ENCODE data around the gene HOXD3.

HOXD3 gene

DNA sequence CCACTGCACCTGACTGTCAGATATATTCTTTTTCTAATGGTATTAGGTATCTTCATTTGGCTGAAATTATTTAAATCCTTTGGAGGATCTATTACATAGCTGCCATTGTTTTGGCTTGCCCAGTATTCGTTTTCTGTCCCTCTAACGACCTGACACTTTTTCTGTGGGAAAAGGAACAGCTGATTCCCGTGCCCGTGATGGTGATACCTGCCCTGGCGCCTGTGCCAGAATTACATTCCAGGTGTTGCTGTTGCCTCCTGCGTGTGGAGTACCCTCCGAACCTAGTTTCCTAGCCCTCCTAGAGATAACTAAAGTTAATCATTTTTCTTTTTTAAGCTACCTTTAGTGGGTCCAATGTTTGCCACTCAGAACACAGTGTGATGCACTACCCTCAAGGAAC lies 45.4 kb downstream of the HOXD3 start:
- Histone ChIP-seq H3K27me3 (ENCODE audit: control insufficient read depth, insufficient read depth, low read length) (peaks cover 10% of the 10 kb centered on the region), H3K9ac (ENCODE audit: low read depth, low read length) (no peak overlapping the region), H3K4me3 (ENCODE audit: low read length) (no peak overlapping the region)

DNA sequence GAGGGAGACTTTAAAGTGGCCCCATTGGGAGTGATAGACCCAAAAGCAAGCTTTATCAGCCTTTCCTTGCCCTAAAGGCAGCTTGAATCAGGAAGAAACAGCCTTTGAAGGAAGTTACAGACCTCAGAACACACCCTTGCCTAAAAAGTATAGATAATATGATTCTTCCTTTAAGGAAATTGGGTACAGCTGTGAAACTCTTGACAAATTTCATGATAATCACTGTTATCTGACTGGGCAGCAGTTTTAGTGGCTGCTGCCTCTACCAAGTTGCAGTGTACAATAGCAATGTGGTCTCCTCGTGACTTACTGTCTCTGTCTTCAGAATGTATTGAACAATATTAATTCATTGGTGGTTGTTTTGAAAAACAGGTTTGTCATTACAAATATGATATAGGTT lies 48.0 kb downstream of the HOXD3 start:
- H3K4me2 ChIP-seq (ENCODE audit: low read length): no peak overlapping the region
- no peaks in the 10 kb centered on the region for H3K4me1 ChIP-seq (ENCODE audit: control insufficient read depth, insufficient read depth, low read length)
- H3K36me3 ChIP-seq (ENCODE audit: insufficient read depth, low read length): no peaks in the 10 kb centered on the region
- H3K9me3 ChIP-seq (replicated peaks; ENCODE audit: low read length): no peaks in the 10 kb centered on the region
- no peak overlapping the region for H3K9ac ChIP-seq (ENCODE audit: low read depth, low read length)
- no peak overlapping the region for H3K4me3 ChIP-seq (ENCODE audit: low read length)
- H3K27me3 ChIP-seq (ENCODE audit: control insufficient read depth, insufficient read depth, low read length): peaks cover 4% of the 10 kb centered on the region

More for the DNA sequence above, 45.4 kb downstream of the HOXD3 start:
- H3K4me2 ChIP-seq (ENCODE audit: low read length): no peak overlapping the region
- no peaks in the 10 kb centered on the region for H3K9me3 ChIP-seq (replicated peaks; ENCODE audit: low read length)
- H3K4me1 ChIP-seq (ENCODE audit: control insufficient read depth, insufficient read depth, low read length): no peaks in the 10 kb centered on the region
- no peaks in the 10 kb centered on the region for H3K36me3 ChIP-seq (ENCODE audit: insufficient read depth, low read length)

DNA sequence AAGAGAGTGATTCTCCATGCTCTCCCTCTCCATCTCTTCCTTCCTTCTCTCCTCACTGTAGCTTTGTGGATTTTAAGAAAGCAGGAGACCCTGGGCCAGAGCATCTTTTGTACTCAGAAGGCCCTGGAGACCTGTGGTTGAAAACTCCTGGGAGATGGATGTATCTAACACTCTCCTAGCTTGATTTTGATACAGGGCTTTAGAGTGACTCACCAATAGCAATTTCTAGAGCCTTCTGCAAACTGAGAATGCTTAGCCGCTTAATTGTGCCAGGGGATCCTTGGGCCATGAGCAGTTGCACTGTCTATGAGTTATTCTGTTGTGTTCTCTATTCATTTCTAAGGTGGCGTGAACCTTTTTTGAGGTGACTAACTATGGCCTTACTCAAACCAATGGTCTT lies 49.0 kb downstream of the HOXD3 start:
- no peak overlapping the region for H3K4me3 ChIP-seq (ENCODE audit: low read length)
- H3K4me2 ChIP-seq (ENCODE audit: low read length): no peak overlapping the region
- peaks cover 4% of the 10 kb centered on the region for H3K27me3 ChIP-seq (ENCODE audit: control insufficient read depth, insufficient read depth, low read length)
- H3K9ac ChIP-seq (ENCODE audit: low read depth, low read length): no peak overlapping the region
- no peaks in the 10 kb centered on the region for H3K9me3 ChIP-seq (replicated peaks; ENCODE audit: low read length)
- H3K4me1 ChIP-seq (ENCODE audit: control insufficient read depth, insufficient read depth, low read length): no peaks in the 10 kb centered on the region
- H3K36me3 ChIP-seq (ENCODE audit: insufficient read depth, low read length): no peaks in the 10 kb centered on the region

DNA sequence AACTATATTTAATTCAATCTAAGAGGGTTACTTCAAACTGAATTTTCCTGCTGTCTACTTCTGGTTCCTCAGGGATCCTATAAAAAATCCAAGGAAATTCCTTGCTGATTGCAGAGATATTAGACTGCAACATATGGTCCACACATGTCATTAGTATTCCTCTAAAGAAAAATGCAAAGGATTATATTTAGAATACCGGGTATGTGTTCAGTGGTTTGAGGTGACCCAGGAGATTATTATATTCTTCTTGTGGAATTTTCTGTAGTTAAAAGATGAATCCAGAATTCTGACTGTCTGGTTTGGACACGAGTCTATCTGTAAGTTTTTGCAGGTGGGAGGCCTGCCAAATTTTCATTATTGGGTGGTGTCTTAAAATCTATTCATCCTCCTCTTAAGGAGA lies 49.6 kb downstream of the HOXD3 start:
- no peak overlapping the region for H3K4me2 ChIP-seq (ENCODE audit: low read length)
- no peaks in the 10 kb centered on the region for H3K4me1 ChIP-seq (ENCODE audit: control insufficient read depth, insufficient read depth, low read length)
- peaks cover 4% of the 10 kb centered on the region for H3K27me3 ChIP-seq (ENCODE audit: control insufficient read depth, insufficient read depth, low read length)
- H3K4me3 ChIP-seq (ENCODE audit: low read length): no peak overlapping the region
- no peak overlapping the region for H3K9ac ChIP-seq (ENCODE audit: low read depth, low read length)
- no peaks in the 10 kb centered on the region for H3K36me3 ChIP-seq (ENCODE audit: insufficient read depth, low read length)
- no peaks in the 10 kb centered on the region for H3K9me3 ChIP-seq (replicated peaks; ENCODE audit: low read length)

DNA sequence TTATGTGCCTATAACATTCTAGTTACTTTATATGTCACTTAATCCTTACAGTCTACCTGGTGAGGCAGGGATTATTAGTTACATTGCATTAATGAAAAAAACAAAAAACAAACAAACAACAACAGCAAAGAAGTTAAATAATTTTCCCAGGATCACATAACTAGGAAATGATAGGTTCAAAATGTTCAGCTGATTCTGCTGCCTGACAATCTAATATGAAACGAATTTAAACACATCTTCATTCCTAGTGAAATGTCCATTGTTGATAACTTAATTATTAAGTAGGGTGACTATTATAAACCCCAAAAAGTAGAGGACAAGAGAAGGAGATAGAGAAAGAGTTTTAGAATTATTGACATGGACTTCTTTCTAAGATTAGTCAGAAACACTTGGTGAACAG lies 54.0 kb downstream of the HOXD3 start:
- Histone ChIP-seq H3K4me2 (ENCODE audit: low read length) (no peak overlapping the region), H3K27me3 (ENCODE audit: control insufficient read depth, insufficient read depth, low read length) (no peaks in the 10 kb centered on the region), H3K36me3 (ENCODE audit: insufficient read depth, low read length) (no peaks in the 10 kb centered on the region), H3K4me3 (ENCODE audit: low read length) (no peak overlapping the region), H3K9ac (ENCODE audit: low read depth, low read length) (no peak overlapping the region), H3K9me3 (replicated peaks; ENCODE audit: low read length) (no peaks in the 10 kb centered on the region), H3K4me1 (ENCODE audit: control insufficient read depth, insufficient read depth, low read length) (no peaks in the 10 kb centered on the region)

DNA sequence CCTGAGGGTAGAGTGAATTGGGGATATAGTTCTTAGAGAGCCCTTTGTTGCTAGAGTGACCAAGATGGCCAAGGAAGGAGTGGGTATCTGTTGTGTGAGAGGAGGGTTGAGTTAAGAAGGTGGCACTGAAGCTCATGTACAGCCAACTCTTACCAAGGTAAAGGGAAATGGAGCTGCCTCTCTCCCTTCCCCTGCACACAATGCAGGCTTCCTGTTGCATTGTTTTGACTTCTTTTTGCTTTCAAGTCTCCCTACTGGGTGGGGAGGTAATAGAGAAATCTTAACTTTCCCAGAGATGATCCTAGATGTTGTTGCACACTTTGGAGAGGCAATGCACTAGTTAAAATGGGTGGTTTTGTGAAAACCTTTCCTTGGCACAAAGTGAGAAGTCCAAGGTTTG lies 55.2 kb downstream of the HOXD3 start:
- Histone ChIP-seq H3K9me3 (replicated peaks; ENCODE audit: low read length) (no peaks in the 10 kb centered on the region), H3K4me3 (ENCODE audit: low read length) (no peak overlapping the region), H3K27me3 (ENCODE audit: control insufficient read depth, insufficient read depth, low read length) (no peaks in the 10 kb centered on the region), H3K4me2 (ENCODE audit: low read length) (no peak overlapping the region), H3K4me1 (ENCODE audit: control insufficient read depth, insufficient read depth, low read length) (no peaks in the 10 kb centered on the region), H3K9ac (ENCODE audit: low read depth, low read length) (no peak overlapping the region), H3K36me3 (ENCODE audit: insufficient read depth, low read length) (no peaks in the 10 kb centered on the region)

DNA sequence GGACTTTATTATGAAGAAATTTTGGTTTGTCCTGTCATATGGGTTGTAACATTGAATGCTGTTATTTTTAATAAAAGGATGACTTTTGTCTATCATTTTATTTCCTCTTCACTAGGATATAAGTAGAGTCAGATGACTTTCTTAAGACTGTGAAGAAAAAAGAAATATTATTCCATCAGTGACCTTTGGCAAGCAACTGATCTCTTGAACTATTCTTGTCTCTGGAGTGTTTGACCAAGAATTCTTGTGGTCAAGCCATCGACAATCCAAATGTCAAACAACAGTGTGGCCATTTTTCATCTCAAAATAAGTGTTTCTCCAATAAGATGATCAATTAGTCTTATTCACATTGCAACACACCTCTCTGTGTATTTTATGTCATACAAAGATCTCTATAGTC lies 56.3 kb downstream of the HOXD3 start:
- no peak overlapping the region for H3K4me2 ChIP-seq (ENCODE audit: low read length)
- no peaks in the 10 kb centered on the region for H3K36me3 ChIP-seq (ENCODE audit: insufficient read depth, low read length)
- no peak overlapping the region for H3K9ac ChIP-seq (ENCODE audit: low read depth, low read length)
- no peaks in the 10 kb centered on the region for H3K4me1 ChIP-seq (ENCODE audit: control insufficient read depth, insufficient read depth, low read length)
- H3K9me3 ChIP-seq (replicated peaks; ENCODE audit: low read length): no peaks in the 10 kb centered on the region
- no peaks in the 10 kb centered on the region for H3K27me3 ChIP-seq (ENCODE audit: control insufficient read depth, insufficient read depth, low read length)
- no peak overlapping the region for H3K4me3 ChIP-seq (ENCODE audit: low read length)

Small RNA genes within 50 kb of the gene (small RNA-seq; reads per million reads assigned to genes)
- gene MIR10B: 1,147 reads per million, percentile 99 among the genes with 10 or more reads in this experiment

All from skeletal muscle satellite cell (primary cell).